B cell (primary cell): ENCODE measurements around the gene SLC30A7. TPM values are rescaled to one million over a fixed set of nuclear protein-coding genes. Genes with fewer than 3 reads are reported as not detected.

Experiments used
- ATAC-seq: fragments of 200-7000 bp; cut with Tn5 transposase; one replicate; pipeline ENCODE4 v1.10.0; 2021; ENCODE audit warnings: low read depth, mild to moderate bottlenecking, moderate number of reproducible peaks, moderate library complexity
- CTCF ChIA-PET: fragments of 350-600 bp; sonication (Branson Sonifier 250); formaldehyde crosslinking; loops from one replicate; lab custom pipeline; 2021; ENCODE audit warnings: antibody characterized with exemption, inconsistent platforms; lab: Charles Lee
- POLR2A ChIA-PET: fragments of 350-600 bp; sonication (Branson Sonifier 250); formaldehyde crosslinking; loops from one replicate; lab custom pipeline; 2021; ENCODE audit warnings: antibody characterized with exemption; lab: Charles Lee
- DNase-seq: peaks from one replicate; pipeline ENCODE4 v3.0.0; 2013
- H2AFZ ChIP-seq: 2 replicates; pipeline ENCODE4 v1.6.1; 2012; ENCODE audit warnings: mild to moderate bottlenecking, low read depth, low read length; ENCODE audit not compliant: insufficient read depth, poor library complexity, severe bottlenecking
- H3K27ac ChIP-seq, 2 donors: 1 replicate in 1 of 2; 2 replicates in 1 of 2; pipeline ENCODE4 v1.5.1; 2012 to 2013; ENCODE audit warnings: low read length in 2 of 2, mild to moderate bottlenecking in 2 of 2, moderate library complexity in 1 of 2
- H3K27me3 ChIP-seq, 4 experiments: fragments of 200-600 bp in 1 of 4; sonication (generic) in 1 of 4; replicated peaks in 1 of 4; 1 replicate in 2 of 4; 2 replicates in 2 of 4; pipeline versions ENCODE4 v1.6.1 to v1.7.0; 2013 to 2016; ENCODE audit warnings: low read length in 3 of 4, mild to moderate bottlenecking in 2 of 4, mixed read lengths in 1 of 4, moderate library complexity in 1 of 4; ENCODE audit not compliant: insufficient read depth in 4 of 4, control insufficient read depth in 3 of 4; ENCODE audit errors: control extremely low read depth in 1 of 4
- H3K36me3 ChIP-seq, 2 experiments: replicated peaks in 1 of 2; 1 replicate in 1 of 2; 2 replicates in 1 of 2; pipeline versions ENCODE4 v1.6.1 to v1.7.1; 2013; ENCODE audit warnings: low read length in 1 of 2; ENCODE audit not compliant: insufficient read depth in 2 of 2, control insufficient read depth in 1 of 2; ENCODE audit errors: control extremely low read depth in 1 of 2, extremely low read depth in 1 of 2
- H3K4me1 ChIP-seq, 2 donors: fragments of 200-600 bp in 1 of 2; sonication (generic) in 1 of 2; 1 replicate in 1 of 2; 2 replicates in 1 of 2; pipeline versions ENCODE4 v1.5.1 to v1.6.1; 2013 to 2017; ENCODE audit warnings: low read length in 2 of 2; ENCODE audit not compliant: control insufficient read depth in 2 of 2, insufficient read depth in 2 of 2
- H3K4me2 ChIP-seq: replicated peaks from 2 replicates; pipeline ENCODE3; 2012; ENCODE audit warnings: mild to moderate bottlenecking, low read depth, low read length; ENCODE audit not compliant: poor library complexity, severe bottlenecking
- H3K4me3 ChIP-seq, 5 experiments: fragments of 200-600 bp in 1 of 5; sonication (generic) in 1 of 5; 1 replicate in 3 of 5; 2 replicates in 2 of 5; pipeline versions ENCODE4 v1.5.1 to v1.7.0; 2011 to 2016; ENCODE audit warnings: low read length in 4 of 5, mild to moderate bottlenecking in 4 of 5, low read depth in 2 of 5, control low read depth in 1 of 5, moderate library complexity in 1 of 5; ENCODE audit not compliant: insufficient read depth in 1 of 5; ENCODE audit errors: control extremely low read depth in 1 of 5, extremely low read depth in 1 of 5
- H3K79me2 ChIP-seq: fragments of 200-600 bp; sonication (generic); one replicate; pipeline ENCODE4 v1.6.0; 2016; ENCODE audit warnings: low read length; ENCODE audit not compliant: control insufficient read depth, insufficient read depth
- H3K9ac ChIP-seq: fragments of 200-600 bp; sonication (generic); 2 replicates; pipeline ENCODE4 v1.6.1; 2017; ENCODE audit warnings: mild to moderate bottlenecking, low read length, moderate library complexity
- H3K9me3 ChIP-seq, 3 donors: one replicate each; pipeline versions ENCODE4 v1.6.1 to v1.7.1; 2013; ENCODE audit warnings: low read length in 2 of 3; ENCODE audit not compliant: control insufficient read depth in 2 of 3, insufficient read depth in 1 of 3; ENCODE audit errors: control extremely low read depth in 1 of 3
- H4K20me1 ChIP-seq: 2 replicates; pipeline ENCODE4 v1.6.0; 2012; ENCODE audit warnings: mild to moderate bottlenecking, low read length; ENCODE audit not compliant: insufficient read depth, control insufficient read depth, poor library complexity, severe bottlenecking
- H3K27ac Mint-ChIP-seq: one replicate; pipeline ENCODE4 v1.8.0; 2021; ENCODE audit warnings: mixed read lengths
- H3K27me3 Mint-ChIP-seq: one replicate; pipeline ENCODE4 v1.8.0; 2021; ENCODE audit warnings: mixed read lengths
- H3K4me1 Mint-ChIP-seq: one replicate; pipeline ENCODE4 v1.8.0; 2021; ENCODE audit warnings: mixed read lengths
- H3K4me3 Mint-ChIP-seq: one replicate; pipeline ENCODE4 v1.8.0; 2021; ENCODE audit warnings: mixed read lengths
- H3K9me3 Mint-ChIP-seq: one replicate; pipeline ENCODE4 v1.8.0; 2022; ENCODE audit warnings: mixed read lengths; ENCODE audit not compliant: insufficient read depth
- CTCF ChIP-seq: fragments of 200-600 bp; IDR thresholded peaks from one replicate; pipeline ENCODE4 v1.8.0; 2022; ENCODE audit warnings: antibody characterized with exemption, mild to moderate bottlenecking
- EZH2 ChIP-seq: IDR thresholded peaks from 2 replicates; pipeline ENCODE4 v1.6.1; 2012; ENCODE audit warnings: borderline replicate concordance, low read depth, mild to moderate bottlenecking, moderate library complexity, low read length; ENCODE audit not compliant: insufficient read depth, poor library complexity, severe bottlenecking
- WGBS: methylation state at CpG from one replicate; pipeline ENCODE4 v1.1.5; 2013; ENCODE audit warnings: missing lambda C conversion rate; ENCODE audit not compliant: insufficient coverage; 5-methylcytosine and 5-hydroxymethylcytosine counted together
- intact Hi-C: fragments of 100-400 bp; cut with micrococcal nuclease; formaldehyde crosslinking; loops from one replicate; pipeline ENCODE4 v1.10.0; 2022
- polyA plus RNA-seq: library from polyadenylated mRNA; depleted of rRNA; stranded (reverse); fragments of >200 nt; gene quantifications from 2 replicates; pipeline ENCODE4 v1.2.3, GENCODE V29; 2012
- total RNA-seq, 2 donors: library from RNA; stranded (reverse); fragments of 120-200 nt in 1 of 2; gene quantifications; 1 replicate in 1 of 2; 2 replicates in 1 of 2; pipeline versions ENCODE4 v1.2.3 to v1.2.4, GENCODE V29; 2013 to 2022

The SLC30A7 gene
- total and polyA plus RNA-seq, 2 donors (not counting 1 experiment from before 2014, with no cell fraction given): 5.2 to 28.6 TPM

GRCh38 chr1:100968621-100969020 lies 72.7 kb downstream of the SLC30A7 start:
- H3K79me2 ChIP-seq: no peaks in the 10 kb centered on the region
- DNase-seq (no peak), ATAC-seq (no peak)
- H4K20me1 ChIP-seq: no peaks in the 10 kb centered on the region
- H3K27ac Mint-ChIP-seq: no peak overlapping the region
- H3K36me3 ChIP-seq: peaks cover 16 to 30% of the 10 kb centered on the region in 2 experiments
- intact Hi-C loops: no loop called here
- H3K9me3 ChIP-seq: no peaks in the 10 kb centered on the region
- no peak overlapping the region for H3K27ac ChIP-seq
- H3K4me2 ChIP-seq: no peak overlapping the region
- no peaks in the 10 kb centered on the region for H3K27me3 ChIP-seq
- H3K4me3 Mint-ChIP-seq: no peak overlapping the region
- H3K4me3 ChIP-seq: no peak overlapping the region
- H3K9ac ChIP-seq: no peak overlapping the region
- H3K27me3 Mint-ChIP-seq: no peaks in the 10 kb centered on the region
- WGBS: no CpG with 5 or more reads among the region's 1 CpG
- peaks cover 20% of the 10 kb centered on the region for H3K4me1 Mint-ChIP-seq
- H2AFZ ChIP-seq: no peak overlapping the region
- ChIA-PET POLR2A (no interaction called here), CTCF (interaction anchor here (0.7 kb wide), 1 partner anchor 389 kb away, joined by 3 read pairs; no protein-coding TSS in a partner anchor)
- no peaks in the 10 kb centered on the region for H3K9me3 Mint-ChIP-seq
- TF ChIP-seq EZH2 (no peak), CTCF (no peak)
- peaks cover 15 to 20% of the 10 kb centered on the region in 2 donors for H3K4me1 ChIP-seq

- Histone ChIP-seq H3K36me3 (peaks cover 15 to 29% of the 10 kb centered on the region in 2 experiments), H3K27me3 (no peaks in the 10 kb centered on the region), H3K9me3 (no peaks in the 10 kb centered on the region), H4K20me1 (no peaks in the 10 kb centered on the region), H3K9ac (no peak overlapping the region), H3K4me1 (peaks cover 15 to 18% of the 10 kb centered on the region in 2 donors), H3K4me2 (no peak overlapping the region), H3K79me2 (no peaks in the 10 kb centered on the region), H3K27ac (no peak overlapping the region), H2AFZ (no peak overlapping the region), H3K4me3 (no peak overlapping the region)
- Mint-ChIP-seq H3K4me1 (peaks cover 20% of the 10 kb centered on the region), H3K27me3 (no peaks in the 10 kb centered on the region), H3K9me3 (no peaks in the 10 kb centered on the region), H3K27ac (no peak overlapping the region), H3K4me3 (no peak overlapping the region)
- no peak for DNase-seq
- WGBS: 100% methylated on average over 1 of the region's 2 CpGs
- ChIA-PET POLR2A (no interaction called here), CTCF (interaction anchor here (0.6 to 0.7 kb wide), 3 partner anchors 224 to 483 kb away, joined by 3 to 4 read pairs (median 3); no protein-coding TSS in a partner anchor)
- TF ChIP-seq CTCF (no peak), EZH2 (no peak)
- intact Hi-C loops: no loop called here
- ATAC-seq: no peak
Observed at GRCh38 chr1:100969327-100969726, 73.4 kb downstream of the SLC30A7 start.
